ENCODE data around the gene UQCC5. TPM values are rescaled to one million over a fixed set of nuclear protein-coding genes. Genes with fewer than 3 reads are reported as not detected.

The UQCC5 gene
- polyA plus RNA-seq, 1 donor (not counting 4 experiments of a cell fraction or from before 2014, with no cell fraction given): 20.0 TPM

- H3K79me2 ChIP-seq (ENCODE audit: control insufficient read depth, insufficient read depth, low read length): no peaks in the 10 kb centered on the region
- TF ChIP-seq EZH2 (IDR thresholded peaks at IDR 0.05; ENCODE audit: low read length) (no peak), CTCF (optimal IDR thresholded peaks at IDR 0.05 in 1 of 3, IDR thresholded peaks at IDR 0.05 in 1 of 3, conservative IDR thresholded peaks at IDR 0.05 in 1 of 3; ENCODE audit: extremely low read depth in 1 of 3, insufficient read depth in 2 of 3, low read length in 3 of 3) (no peak)
- no peak overlapping the region for H3K4me3 ChIP-seq (ENCODE audit: control insufficient read depth in 2 of 3, extremely low read depth in 1 of 3, insufficient read depth in 2 of 3, low read depth in 1 of 3, low read length in 3 of 3)
- H3K27ac ChIP-seq (ENCODE audit: control insufficient read depth, insufficient read depth, low read length): no peak overlapping the region
- no peaks in the 10 kb centered on the region for H3K36me3 ChIP-seq (ENCODE audit: control insufficient read depth in 2 of 2, extremely low read depth in 1 of 2, insufficient read depth in 2 of 2, low read length in 2 of 2)
- FAIRE-seq (no peak), DNase-seq (ENCODE audit: low read depth, low spot score) (no peak)
- H3K4me2 ChIP-seq (ENCODE audit: control insufficient read depth, extremely low read depth, insufficient read depth, low read depth, low read length): no peak overlapping the region
- dilution Hi-C loops (cut with MboI; ENCODE audit: extremely low pct_ligation_motif_present, low sequenced_read_pairs): no loop called here
- H3K9ac ChIP-seq (ENCODE audit: control insufficient read depth, extremely low read depth, insufficient read depth, low read length): no peak overlapping the region
- no peaks in the 10 kb centered on the region for H3K4me1 ChIP-seq (ENCODE audit: control insufficient read depth, extremely low read depth, insufficient read depth, low read length)
- peaks cover 13% of the 10 kb centered on the region for H3K27me3 ChIP-seq (ENCODE audit: control insufficient read depth, extremely low read depth, insufficient read depth, low read length)
- H2AFZ ChIP-seq (ENCODE audit: control insufficient read depth, low read length): no peak overlapping the region
- H3K9me3 ChIP-seq (ENCODE audit: control insufficient read depth, low read depth, low read length): no peaks in the 10 kb centered on the region
- H3K9me1 ChIP-seq (ENCODE audit: control insufficient read depth, extremely low read depth, insufficient read depth, low read length): no peaks in the 10 kb centered on the region
- no peaks in the 10 kb centered on the region for H4K20me1 ChIP-seq (ENCODE audit: control insufficient read depth, extremely low read depth, insufficient read depth, low read length)
These were observed 21.8 kb upstream of the UQCC5 start for GRCh38 chr3:52514576-52514975.

GRCh38 chr3:52515192-52515591, 21.2 kb upstream of the UQCC5 start:
- H2AFZ ChIP-seq (ENCODE audit: control insufficient read depth, low read length): no peak overlapping the region
- dilution Hi-C loops (cut with MboI; ENCODE audit: extremely low pct_ligation_motif_present, low sequenced_read_pairs): no loop called here
- TF ChIP-seq EZH2 (IDR thresholded peaks at IDR 0.05; ENCODE audit: low read length): no peak
- no peak for TF ChIP-seq CTCF (optimal IDR thresholded peaks at IDR 0.05 in 1 of 3, IDR thresholded peaks at IDR 0.05 in 1 of 3, conservative IDR thresholded peaks at IDR 0.05 in 1 of 3; ENCODE audit: extremely low read depth in 1 of 3, insufficient read depth in 2 of 3, low read length in 3 of 3)

More at GRCh38 chr3:52515192-52515591, 21.2 kb upstream of the UQCC5 start:
- no peak overlapping the region for H3K9ac ChIP-seq (ENCODE audit: control insufficient read depth, extremely low read depth, insufficient read depth, low read length)
- no peak for FAIRE-seq
- H3K4me1 ChIP-seq (ENCODE audit: control insufficient read depth, extremely low read depth, insufficient read depth, low read length): no peaks in the 10 kb centered on the region
- no peak for DNase-seq (ENCODE audit: low read depth, low spot score)
- no peaks in the 10 kb centered on the region for H3K36me3 ChIP-seq (ENCODE audit: control insufficient read depth in 2 of 2, extremely low read depth in 1 of 2, insufficient read depth in 2 of 2, low read length in 2 of 2)
- peaks cover 10% of the 10 kb centered on the region for H3K27me3 ChIP-seq (ENCODE audit: control insufficient read depth, extremely low read depth, insufficient read depth, low read length)
- H4K20me1 ChIP-seq (ENCODE audit: control insufficient read depth, extremely low read depth, insufficient read depth, low read length): no peaks in the 10 kb centered on the region
- H3K79me2 ChIP-seq (ENCODE audit: control insufficient read depth, insufficient read depth, low read length): no peaks in the 10 kb centered on the region
- H3K9me3 ChIP-seq (ENCODE audit: control insufficient read depth, low read depth, low read length): no peaks in the 10 kb centered on the region
- H3K9me1 ChIP-seq (ENCODE audit: control insufficient read depth, extremely low read depth, insufficient read depth, low read length): no peaks in the 10 kb centered on the region
- H3K27ac ChIP-seq (ENCODE audit: control insufficient read depth, insufficient read depth, low read length): no peak overlapping the region
- H3K4me3 ChIP-seq (ENCODE audit: control insufficient read depth in 2 of 3, extremely low read depth in 1 of 3, insufficient read depth in 2 of 3, low read depth in 1 of 3, low read length in 3 of 3): no peak overlapping the region
- H3K4me2 ChIP-seq (ENCODE audit: control insufficient read depth, extremely low read depth, insufficient read depth, low read depth, low read length): no peak overlapping the region
